Sigmoid colon (tissue), 7 donors: ENCODE results near the gene FCRL2. TPM values are rescaled to one million over a fixed set of nuclear protein-coding genes. Genes with fewer than 3 reads are reported as not detected.

Experiments
- DNase-seq: peaks from one replicate; pipeline ENCODE4 v3.0.0-alpha.2; 2019
- H3K27ac ChIP-seq, 4 donors: fragments of 200-600 bp; sonication (generic); one replicate each; pipeline ENCODE4 v1.5.1; 2016 to 2019; ENCODE audit warnings: mild to moderate bottlenecking in 1 of 4
- H3K27me3 ChIP-seq, 3 donors: fragments of 200-600 bp; sonication (generic); one replicate each; pipeline ENCODE4 v1.5.1; 2019; ENCODE audit warnings: mild to moderate bottlenecking in 1 of 3
- H3K36me3 ChIP-seq, 4 donors: fragments of 200-600 bp; sonication (generic); one replicate each; pipeline ENCODE4 v1.5.1; 2016 to 2019
- H3K4me1 ChIP-seq, 4 donors: fragments of 200-600 bp; sonication (generic); one replicate each; pipeline ENCODE4 v1.5.1; 2017 to 2019
- H3K4me3 ChIP-seq, 4 donors: fragments of 200-600 bp; sonication (generic); one replicate each; pipeline ENCODE4 v1.5.1; 2017 to 2019; ENCODE audit warnings: mild to moderate bottlenecking in 2 of 4, moderate library complexity in 1 of 4
- H3K9me3 ChIP-seq, 4 donors: fragments of 200-600 bp in 3 of 4; sonication (generic) in 3 of 4; one replicate each; pipeline versions ENCODE4 v1.5.1 to v1.6.1; 2013 to 2019
- CTCF ChIP-seq, 4 experiments: fragments of 450-650 bp in 3 of 4; fragments of 200-600 bp in 1 of 4; IDR thresholded peaks; one replicate each; pipeline ENCODE4 v1.5.1; 2016 to 2019; ENCODE audit warnings: antibody characterized with exemption in 4 of 4, mild to moderate bottlenecking in 3 of 4, moderate library complexity in 2 of 4
- EP300 ChIP-seq, 4 donors: sonication (generic); formaldehyde crosslinking; IDR thresholded peaks; one replicate each; pipeline ENCODE4 v1.6.1; 2017; ENCODE audit warnings: antibody characterized with exemption in 4 of 4
- POLR2A ChIP-seq, 2 donors: fragments of 450-650 bp; IDR thresholded peaks; one replicate each; pipeline ENCODE4 v1.6.1; 2016; ENCODE audit warnings: antibody characterized with exemption in 2 of 2, mild to moderate bottlenecking in 2 of 2, moderate library complexity in 2 of 2
- POLR2AphosphoS5 ChIP-seq, 4 donors: sonication (generic); formaldehyde crosslinking; IDR thresholded peaks; one replicate each; pipeline ENCODE4 v1.6.1; 2017; ENCODE audit warnings: antibody characterized with exemption in 4 of 4
- WGBS, 2 donors: extraction: QIAGEN DNeasy Blood & Tissue Kit; methylation state at CpG; one replicate each; pipeline ENCODE4 v1.1.7; 2013; 5-methylcytosine and 5-hydroxymethylcytosine counted together
- intact Hi-C: fragments of 100-400 bp; cut with DNase I; formaldehyde crosslinking; loops from one replicate; pipeline ENCODE4 v1.15.1; 2023
- polyA plus RNA-seq, 3 donors: library from polyadenylated mRNA; stranded (reverse); fragments of 200-250 nt; gene quantifications; one replicate each; pipeline ENCODE4 v1.2.3, GENCODE V29; 2013
- total RNA-seq, 4 donors: library from RNA; depleted of rRNA; stranded (reverse); fragments of >200 nt; gene quantifications; one replicate each; pipeline ENCODE4 v1.1.0, GENCODE V29; 2016
- donor health status: healthy with polysubstance abuse.
- donor health status: Bipolar disorder and iron deficiency.
- donor health status: healthy.

Gene FCRL2
- total and polyA plus RNA-seq, 7 donors, result 0.60 to 13.6 TPM; not detected in 5

GRCh38 chr1:157725221-157725577 lies 51.7 kb downstream of the FCRL2 start:
- no peak overlapping the region for H3K27ac ChIP-seq
- DNase-seq, result no peak
- H3K27me3 ChIP-seq, result no peaks in the 10 kb centered on the region
- H3K4me1 ChIP-seq, result no peaks in the 10 kb centered on the region
- no peak overlapping the region for H3K4me3 ChIP-seq
- no peak for TF ChIP-seq CTCF (IDR thresholded peaks at IDR 0.05)
- no peak for TF ChIP-seq EP300 (IDR thresholded peaks at IDR 0.05)
- TF ChIP-seq POLR2AphosphoS5 (IDR thresholded peaks at IDR 0.05), result no peak
- 47 to 66% methylated on average over 2 of the region's 2 CpGs for WGBS, 2 donors
- H3K9me3 ChIP-seq, result peaks cover 0 to 4% (median 3%) of the 10 kb centered on the region in 4 donors
- intact Hi-C loops, result no loop called here
- no peaks in the 10 kb centered on the region for H3K36me3 ChIP-seq

DNA sequence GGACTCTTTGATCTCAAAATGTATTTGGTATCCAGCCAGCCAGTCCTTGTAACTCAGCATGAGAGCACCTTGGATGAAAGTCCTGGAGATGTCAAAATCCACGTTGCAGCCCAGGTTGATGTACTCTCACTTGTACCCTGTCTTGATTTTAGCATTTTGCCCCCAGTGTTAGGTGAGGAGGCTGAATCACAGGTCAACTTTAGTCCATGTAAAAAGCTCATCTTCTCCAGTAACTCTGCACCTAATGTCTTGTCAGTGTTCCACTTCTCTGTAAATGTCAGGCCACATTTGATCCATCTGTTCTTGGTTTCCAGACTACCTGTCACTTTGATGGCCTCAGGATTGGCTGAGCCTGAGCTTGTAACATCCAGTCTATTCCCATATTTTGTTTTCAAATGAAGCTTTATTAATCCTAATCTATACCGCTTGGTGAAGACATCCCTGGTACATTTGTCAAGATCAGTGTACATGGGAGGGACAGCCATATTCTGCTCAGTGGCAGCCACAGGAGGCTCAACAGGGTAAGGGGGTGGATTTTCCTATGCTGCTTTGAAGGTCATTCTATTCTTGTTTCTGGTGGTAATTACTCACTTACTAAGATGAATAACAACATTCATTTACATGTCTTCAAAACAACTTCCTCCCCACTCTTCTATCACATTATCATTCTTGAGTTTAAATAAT lies 52.3 kb downstream of the FCRL2 start:
- intact Hi-C loops, result no loop called here
- TF ChIP-seq CTCF (IDR thresholded peaks at IDR 0.05) (no peak), EP300 (IDR thresholded peaks at IDR 0.05) (no peak), POLR2AphosphoS5 (IDR thresholded peaks at IDR 0.05) (no peak), POLR2A (IDR thresholded peaks at IDR 0.05) (no peak)
- H3K9me3 ChIP-seq, result peaks cover 0 to 4% (median 3%) of the 10 kb centered on the region in 4 donors
- no peak overlapping the region for H3K4me3 ChIP-seq
- H3K27me3 ChIP-seq, result no peaks in the 10 kb centered on the region
- H3K36me3 ChIP-seq, result no peaks in the 10 kb centered on the region
- H3K27ac ChIP-seq, result no peak overlapping the region
- no peak for DNase-seq
- 71 to 78% methylated on average over 2 of the region's 2 CpGs for WGBS, 2 donors
- H3K4me1 ChIP-seq, result no peaks in the 10 kb centered on the region

DNA sequence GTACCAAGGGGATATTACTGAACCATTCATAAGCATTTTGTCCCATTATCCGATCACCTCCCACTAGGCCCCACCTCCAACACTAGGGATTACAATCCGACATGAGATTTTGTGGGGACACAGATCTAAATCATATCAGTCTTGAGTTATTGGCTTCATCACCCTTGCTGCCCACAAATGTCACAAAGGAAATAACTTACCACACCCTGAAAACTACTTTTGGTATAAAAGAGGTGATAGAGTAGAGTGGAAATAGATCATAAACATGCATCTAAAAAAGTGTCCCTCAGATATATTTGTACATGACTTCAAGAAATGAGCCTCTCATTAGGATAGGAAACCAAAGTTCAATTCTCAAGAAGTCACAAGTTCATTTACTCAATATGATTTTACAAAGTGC lies 53.8 kb downstream of the FCRL2 start:
- TF ChIP-seq CTCF (IDR thresholded peaks at IDR 0.05) (no peak), POLR2A (IDR thresholded peaks at IDR 0.05) (no peak), EP300 (IDR thresholded peaks at IDR 0.05) (no peak), POLR2AphosphoS5 (IDR thresholded peaks at IDR 0.05) (no peak)
- intact Hi-C loops, result no loop called here
- no peak overlapping the region for H3K27ac ChIP-seq
- no peak overlapping the region for H3K4me3 ChIP-seq
- H3K4me1 ChIP-seq, result no peaks in the 10 kb centered on the region
- no peaks in the 10 kb centered on the region for H3K27me3 ChIP-seq
- H3K36me3 ChIP-seq, result no peaks in the 10 kb centered on the region
- DNase-seq, result no peak
- 80 to 86% methylated on average over 2 of the region's 2 CpGs for WGBS, 2 donors
- peaks cover 0 to 4% (median 3%) of the 10 kb centered on the region in 4 donors for H3K9me3 ChIP-seq

DNA sequence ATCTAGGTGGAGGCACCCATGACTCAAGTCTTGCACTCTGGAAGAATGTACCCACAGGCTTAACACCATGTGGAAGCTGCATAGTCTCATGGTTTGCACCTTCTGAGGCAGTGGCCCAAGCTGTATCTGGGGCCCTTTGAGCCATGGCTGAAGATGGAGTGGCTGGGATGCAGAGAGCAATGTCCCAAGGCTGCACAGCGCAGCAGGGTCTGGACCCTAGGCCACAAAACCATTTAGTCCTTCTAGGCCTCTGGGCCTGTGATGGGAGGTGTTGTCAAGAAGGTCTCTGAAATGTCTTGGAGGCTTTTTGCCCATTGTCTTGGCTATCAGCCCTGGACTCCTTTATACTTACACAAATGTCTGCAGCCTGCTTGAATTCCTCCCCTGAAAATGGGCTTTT lies 54.9 kb downstream of the FCRL2 start:
- DNase-seq, result no peak
- TF ChIP-seq POLR2A (IDR thresholded peaks at IDR 0.05) (no peak), EP300 (IDR thresholded peaks at IDR 0.05) (no peak), CTCF (IDR thresholded peaks at IDR 0.05) (no peak), POLR2AphosphoS5 (IDR thresholded peaks at IDR 0.05) (no peak)
- Histone ChIP-seq H3K4me1 (no peaks in the 10 kb centered on the region), H3K27ac (no peak overlapping the region), H3K27me3 (no peaks in the 10 kb centered on the region), H3K4me3 (no peak overlapping the region), H3K9me3 (peaks cover 0 to 4% (median 1%) of the 10 kb centered on the region in 4 donors), H3K36me3 (no peaks in the 10 kb centered on the region)
- WGBS, 2 donors, result 86 to 98% methylated on average over 1 of the region's 1 CpG
- intact Hi-C loops, result no loop called here

- Histone ChIP-seq H3K27ac (no peak overlapping the region), H3K9me3 (no peaks in the 10 kb centered on the region), H3K36me3 (no peaks in the 10 kb centered on the region), H3K4me3 (no peak overlapping the region), H3K27me3 (no peaks in the 10 kb centered on the region), H3K4me1 (no peaks in the 10 kb centered on the region)
- TF ChIP-seq CTCF (IDR thresholded peaks at IDR 0.05) (no peak), EP300 (IDR thresholded peaks at IDR 0.05) (no peak), POLR2A (IDR thresholded peaks at IDR 0.05) (no peak), POLR2AphosphoS5 (IDR thresholded peaks at IDR 0.05) (no peak)
- intact Hi-C loops, result no loop called here
- no peak for DNase-seq
- WGBS, 2 donors, result 91 to 92% methylated on average over 5 of the region's 5 CpGs
Observed at GRCh38 chr1:157715736-157716135, 61.2 kb downstream of the FCRL2 start.
